Transverse colon (tissue), 4 donors: ENCODE measurements around the gene ZNF778.

Source experiments
- POLR2A ChIP-seq: fragments of 450-650 bp; IDR thresholded peaks from one replicate; pipeline ENCODE4 v1.6.1; 2016; ENCODE audit warnings: antibody characterized with exemption, mild to moderate bottlenecking, moderate library complexity
- POLR2AphosphoS5 ChIP-seq, 3 donors: sonication (generic); formaldehyde crosslinking; IDR thresholded peaks; one replicate each; pipeline ENCODE4 v1.6.1; 2016; ENCODE audit warnings: antibody characterized with exemption in 3 of 3
- TF ChIP-seq, protein P1 (sequence below), 5 experiments: fragments of 200-600 bp in 3 of 5; fragments of 450-650 bp in 2 of 5; sonication (generic) in 3 of 5; IDR thresholded peaks; 1 replicate in 2 of 5; 2 replicates in 3 of 5; pipeline ENCODE4 v1.5.1; 2016 to 2017; ENCODE audit warnings: antibody characterized with exemption in 5 of 5, inconsistent platforms in 3 of 5, mild to moderate bottlenecking in 2 of 5, moderate library complexity in 1 of 5

DNA sequence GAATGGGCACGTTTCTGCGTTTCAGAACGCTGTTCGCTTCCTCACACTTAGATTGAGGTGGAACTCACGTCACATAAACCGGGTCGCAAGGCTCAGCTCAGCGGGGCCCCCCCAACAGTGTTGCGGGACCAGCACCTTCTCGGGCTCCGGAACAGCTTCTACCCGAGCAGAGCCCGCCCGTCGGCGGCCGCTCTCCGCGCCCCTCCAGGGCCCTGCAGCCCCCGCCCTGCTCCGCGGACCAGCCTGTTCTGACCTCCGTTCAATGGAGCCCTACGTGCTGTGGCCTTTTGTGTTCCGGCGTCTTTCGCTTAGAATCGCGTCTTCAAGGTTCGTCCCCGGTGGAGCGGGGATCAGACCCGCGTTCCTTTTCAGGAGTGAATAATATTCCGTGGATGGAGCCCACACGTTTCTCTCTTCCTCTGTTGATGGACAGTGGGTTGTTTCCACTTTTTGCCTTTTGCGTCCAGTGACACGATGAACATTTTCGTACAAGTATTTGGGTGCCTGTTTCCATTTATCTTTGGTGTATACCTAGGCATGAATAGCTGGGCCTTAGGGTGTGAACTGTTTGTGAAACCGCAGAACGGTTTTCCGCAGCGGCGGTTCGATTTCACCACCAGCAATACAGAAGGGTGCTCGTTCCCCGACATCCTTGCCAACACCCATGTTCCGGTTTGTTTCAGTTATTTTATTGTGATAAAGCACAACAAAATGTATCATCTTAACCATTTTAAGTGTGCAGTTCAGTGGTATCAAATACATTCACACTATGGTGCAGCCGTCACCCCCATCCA is 14.9 kb upstream of the ZNF778 start:
- TF ChIP-seq, protein P1, sequence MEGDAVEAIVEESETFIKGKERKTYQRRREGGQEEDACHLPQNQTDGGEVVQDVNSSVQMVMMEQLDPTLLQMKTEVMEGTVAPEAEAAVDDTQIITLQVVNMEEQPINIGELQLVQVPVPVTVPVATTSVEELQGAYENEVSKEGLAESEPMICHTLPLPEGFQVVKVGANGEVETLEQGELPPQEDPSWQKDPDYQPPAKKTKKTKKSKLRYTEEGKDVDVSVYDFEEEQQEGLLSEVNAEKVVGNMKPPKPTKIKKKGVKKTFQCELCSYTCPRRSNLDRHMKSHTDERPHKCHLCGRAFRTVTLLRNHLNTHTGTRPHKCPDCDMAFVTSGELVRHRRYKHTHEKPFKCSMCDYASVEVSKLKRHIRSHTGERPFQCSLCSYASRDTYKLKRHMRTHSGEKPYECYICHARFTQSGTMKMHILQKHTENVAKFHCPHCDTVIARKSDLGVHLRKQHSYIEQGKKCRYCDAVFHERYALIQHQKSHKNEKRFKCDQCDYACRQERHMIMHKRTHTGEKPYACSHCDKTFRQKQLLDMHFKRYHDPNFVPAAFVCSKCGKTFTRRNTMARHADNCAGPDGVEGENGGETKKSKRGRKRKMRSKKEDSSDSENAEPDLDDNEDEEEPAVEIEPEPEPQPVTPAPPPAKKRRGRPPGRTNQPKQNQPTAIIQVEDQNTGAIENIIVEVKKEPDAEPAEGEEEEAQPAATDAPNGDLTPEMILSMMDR (IDR thresholded peaks at IDR 0.05), result no peak
- TF ChIP-seq POLR2A, result no peak
- TF ChIP-seq POLR2AphosphoS5 (IDR thresholded peaks at IDR 0.05), result no peak
